NCI-H1105 (cell line): Measurements from ENCODE around the gene INSYN2A.

ENCODE experiments used
- DNase-seq: peaks from one replicate; lab custom pipeline; 2025; lab: John Stamatoyannopoulos, UW

Gene INSYN2A

GRCh38 chr10:127154831-127155620 is 41.4 kb downstream of the INSYN2A start:
- no peak for DNase-seq

GRCh38 chr10:127153181-127153580 is 43.2 kb downstream of the INSYN2A start:
- DNase-seq: no peak

GRCh38 chr10:127151981-127152699 is 44.3 kb downstream of the INSYN2A start:
- no peak for DNase-seq

- DNase-seq: no peak
Observed at GRCh38 chr10:127151541-127151940, 44.9 kb downstream of the INSYN2A start.

GRCh38 chr10:127150136-127150535 is 46.3 kb downstream of the INSYN2A start:
- DNase-seq: no peak

GRCh38 chr10:127149501-127150081 is 46.8 kb downstream of the INSYN2A start:
- no peak for DNase-seq

GRCh38 chr10:127148933-127149220 is 47.5 kb downstream of the INSYN2A start:
- DNase-seq: no peak

- DNase-seq: no peak
Observed at GRCh38 chr10:127148066-127148932, 48.1 kb downstream of the INSYN2A start.

GRCh38 chr10:127146661-127147060 is 49.7 kb downstream of the INSYN2A start:
- no peak for DNase-seq
